Tibial nerve (tissue), 4 donors: ENCODE results near the gene FIGNL1. TPM values are rescaled to one million over a fixed set of nuclear protein-coding genes. Genes with fewer than 3 reads are reported as not detected.

Experiments
- DNase-seq, 2 donors: peaks; one replicate each; pipeline ENCODE4 v3.0.0-alpha.2; 2019; ENCODE audit warnings: low spot score in 2 of 2
- H3K27ac ChIP-seq, 4 donors: fragments of 200-600 bp; sonication (generic) in 3 of 4; one replicate each; pipeline ENCODE4 v1.5.1; 2017 to 2019; ENCODE audit warnings: mild to moderate bottlenecking in 1 of 4
- H3K27me3 ChIP-seq, 2 donors: fragments of 200-600 bp; sonication (generic) in 1 of 2; one replicate each; pipeline versions ENCODE4 v1.5.1 to v1.6.0; 2017 to 2019
- H3K36me3 ChIP-seq, 3 donors: fragments of 200-600 bp; sonication (generic); one replicate each; pipeline ENCODE4 v1.5.1; 2018 to 2019
- H3K4me1 ChIP-seq, 4 donors: fragments of 200-600 bp; sonication (generic) in 3 of 4; one replicate each; pipeline ENCODE4 v1.5.1; 2017 to 2019
- H3K4me3 ChIP-seq, 4 donors: fragments of 200-600 bp; sonication (generic) in 3 of 4; one replicate each; pipeline ENCODE4 v1.5.1; 2017 to 2019; ENCODE audit warnings: mild to moderate bottlenecking in 1 of 4, moderate library complexity in 1 of 4
- H3K9me3 ChIP-seq, 4 donors: fragments of 200-600 bp; sonication (generic) in 3 of 4; one replicate each; pipeline ENCODE4 v1.5.1; 2017 to 2019
- CTCF ChIP-seq, 5 experiments: fragments of 200-600 bp in 3 of 5; fragments of 450-650 bp in 2 of 5; sonication (generic) in 3 of 5; IDR thresholded peaks; one replicate each; pipeline ENCODE4 v1.5.1; 2016 to 2019; ENCODE audit warnings: antibody characterized with exemption in 5 of 5, mild to moderate bottlenecking in 3 of 5, moderate library complexity in 2 of 5
- EP300 ChIP-seq, 2 donors: sonication (generic); formaldehyde crosslinking; IDR thresholded peaks; one replicate each; pipeline ENCODE4 v1.6.1; 2017; ENCODE audit warnings: antibody characterized with exemption in 2 of 2, mild to moderate bottlenecking in 1 of 2
- POLR2A ChIP-seq, 2 donors: fragments of 450-650 bp; IDR thresholded peaks; one replicate each; pipeline ENCODE4 v1.6.1; 2017; ENCODE audit warnings: antibody characterized with exemption in 2 of 2, mild to moderate bottlenecking in 2 of 2, moderate library complexity in 2 of 2
- WGBS, 2 donors: methylation state at CpG; one replicate each; pipeline ENCODE4 v1.1.5; 2018; 5-methylcytosine and 5-hydroxymethylcytosine counted together
- small RNA-seq: library from RNA; depleted of rRNA; stranded (forward); fragments of <200 nt; gene quantifications from one replicate; pipeline ENCODE3, GENCODE V24; 2016
- total RNA-seq, 4 donors: library from RNA; depleted of rRNA; stranded (reverse); fragments of >200 nt; gene quantifications; one replicate each; pipeline ENCODE4 v1.1.0, GENCODE V29; 2016

The FIGNL1 gene
- total RNA-seq, 4 donors from 2014 or later, result 4.6 to 9.6 (median 6.6) TPM

GRCh38 chr7:50399206-50399605 lies 50.9 kb downstream of the FIGNL1 start:
- Histone ChIP-seq H3K27me3 (peaks cover 0 to 11% of the 10 kb centered on the region in 2 donors), H3K4me1 (peaks cover 0 to 5% (median 0%) of the 10 kb centered on the region in 4 donors), H3K27ac (no peak overlapping the region), H3K9me3 (no peaks in the 10 kb centered on the region), H3K4me3 (no peak overlapping the region), H3K36me3 (no peaks in the 10 kb centered on the region)
- no peak for DNase-seq
- TF ChIP-seq EP300 (IDR thresholded peaks at IDR 0.05), result no peak
- WGBS, 2 donors, result 82 to 88% methylated on average over 1 of the region's 1 CpG

GRCh38 chr7:50397971-50398324 lies 52.2 kb downstream of the FIGNL1 start:
- no peaks in the 10 kb centered on the region for H3K36me3 ChIP-seq
- H3K27me3 ChIP-seq, result peaks cover 0 to 11% of the 10 kb centered on the region in 2 donors
- DNase-seq, result no peak
- no peak overlapping the region for H3K27ac ChIP-seq
- H3K9me3 ChIP-seq, result no peaks in the 10 kb centered on the region
- TF ChIP-seq EP300 (IDR thresholded peaks at IDR 0.05) (no peak), CTCF (IDR thresholded peaks at IDR 0.05) (no peak), POLR2A (IDR thresholded peaks at IDR 0.05) (no peak)
- WGBS, 2 donors, result 79 to 80% methylated on average over 1 of the region's 1 CpG
- H3K4me1 ChIP-seq, result peaks cover 0 to 5% (median 1%) of the 10 kb centered on the region in 4 donors
- H3K4me3 ChIP-seq, result no peak overlapping the region

- TF ChIP-seq EP300 (IDR thresholded peaks at IDR 0.05), result no peak
- no peak for TF ChIP-seq POLR2A (IDR thresholded peaks at IDR 0.05)
- TF ChIP-seq CTCF (IDR thresholded peaks at IDR 0.05), result no peak
- Histone ChIP-seq H3K4me1 (peaks cover 0 to 5% (median 1%) of the 10 kb centered on the region in 4 donors), H3K27me3 (peaks cover 0 to 11% of the 10 kb centered on the region in 2 donors), H3K9me3 (no peaks in the 10 kb centered on the region), H3K4me3 (no peak overlapping the region), H3K27ac (no peak overlapping the region), H3K36me3 (no peaks in the 10 kb centered on the region)
- DNase-seq, result no peak
- WGBS, 2 donors, result 75 to 81% methylated on average over 2 of the region's 2 CpGs
Measured at GRCh38 chr7:50397320-50397970, 52.7 kb downstream of the FIGNL1 start.

- WGBS, 2 donors, result 82 to 83% methylated on average over 2 of the region's 2 CpGs
- H3K36me3 ChIP-seq, result no peaks in the 10 kb centered on the region
- no peak overlapping the region for H3K27ac ChIP-seq
- H3K4me1 ChIP-seq, result peaks cover 0 to 5% (median 1%) of the 10 kb centered on the region in 4 donors
- no peak for TF ChIP-seq EP300 (IDR thresholded peaks at IDR 0.05)
- no peak for TF ChIP-seq POLR2A (IDR thresholded peaks at IDR 0.05)
- TF ChIP-seq CTCF (IDR thresholded peaks at IDR 0.05), result no peak
- H3K27me3 ChIP-seq, result peaks cover 0 to 11% of the 10 kb centered on the region in 2 donors
- DNase-seq, result no peak
- no peak overlapping the region for H3K4me3 ChIP-seq
- no peaks in the 10 kb centered on the region for H3K9me3 ChIP-seq
Measured at GRCh38 chr7:50396856-50397255, 53.3 kb downstream of the FIGNL1 start.

- H3K4me1 ChIP-seq, result peaks cover 0 to 5% (median 1%) of the 10 kb centered on the region in 4 donors
- no peaks in the 10 kb centered on the region for H3K36me3 ChIP-seq
- H3K27me3 ChIP-seq, result no peaks in the 10 kb centered on the region
- no peak for DNase-seq
- H3K9me3 ChIP-seq, result no peaks in the 10 kb centered on the region
- WGBS, 2 donors, result 73 to 92% methylated on average over 1 of the region's 1 CpG
- H3K4me3 ChIP-seq, result no peak overlapping the region
- TF ChIP-seq POLR2A (IDR thresholded peaks at IDR 0.05) (no peak), EP300 (IDR thresholded peaks at IDR 0.05) (no peak), CTCF (IDR thresholded peaks at IDR 0.05) (no peak)
- no peak overlapping the region for H3K27ac ChIP-seq
Measured at GRCh38 chr7:50394315-50394714, 55.8 kb downstream of the FIGNL1 start.

Small RNA genes lying within 50 kb of the gene (small RNA-seq; reads per million reads assigned to genes)
- not detected for gene RNU6-1091P

Other genes starting within 250 kb of the FIGNL1 start
- gene IKZF1, start 145.6 kb downstream of the FIGNL1 start, total RNA-seq, result 10 to 100 TPM in 3 of 4 donors, 1 to 10 TPM in 1; 9.6 to 32.1 (median 20.7) TPM
- under 1 TPM in 1 of 4 donors, not detected in 3; 0.66 TPM for gene DDC, start 115.1 kb upstream of the FIGNL1 start, total RNA-seq